A549 (cell line): ENCODE measurements around the gene GNRH2. TPM values are rescaled to one million over a fixed set of nuclear protein-coding genes. Genes with fewer than 3 reads are reported as not detected.
A peak's percentile ranks its signal among the peaks of the same experiment; 100 is the strongest.

ENCODE experiments used
- ATAC-seq, 2 experiments: fragments of 200-7000 bp in 1 of 2; fragments of >200 bp in 1 of 2; cut with Nextera tagmentation in 1 of 2; cut with Tn5 transposase in 1 of 2; 3 replicates each; pipeline versions ENCODE4 v1.8.0 to v1.9.1; 2018 to 2020; ENCODE audit warnings: mild to moderate bottlenecking in 1 of 2, moderate library complexity in 1 of 2
- CTCF ChIA-PET: fragments of 300-600 bp; sonication (Branson Sonifier 250); formaldehyde crosslinking; extraction: SDS; loops from one replicate; lab custom pipeline; 2021; ENCODE audit warnings: antibody characterized with exemption, inconsistent platforms; lab: Yijun Ruan, JAX
- POLR2A ChIA-PET: fragments of 350-600 bp; formaldehyde crosslinking; extraction: SDS; loops from one replicate; lab custom pipeline; 2021; ENCODE audit warnings: antibody characterized with exemption, inconsistent platforms; lab: Yijun Ruan, JAX
- DNase-seq, 2 experiments: peaks; one replicate each; pipeline versions ENCODE4 v3.0.0 to v3.0.0-alpha.2; 2011 to 2016; ENCODE audit warnings: low read depth in 1 of 2, low spot score in 1 of 2
- FAIRE-seq: peaks from 2 replicates; lab custom pipeline; 2011; peaks lifted over from hg19 to GRCh38; lab: Jason Lieb, UNC
- H3K27ac ChIP-seq, 2 experiments: fragments of >200 bp; sonication (Bioruptor Twin); formaldehyde crosslinking; 3 replicates each; pipeline ENCODE4 v1.5.1; 2016 to 2017
- H3K4me1 ChIP-seq: fragments of >200 bp; sonication (Bioruptor Twin); formaldehyde crosslinking; 3 replicates; pipeline ENCODE4 v1.6.1; 2016
- H3K4me2 ChIP-seq: fragments of >200 bp; sonication (Bioruptor Twin); formaldehyde crosslinking; 3 replicates; pipeline ENCODE4 v1.6.1; 2016
- H3K4me3 ChIP-seq: fragments of >200 bp; sonication (Bioruptor Twin); formaldehyde crosslinking; 3 replicates; pipeline ENCODE4 v1.5.1; 2016
- H3K9me3 ChIP-seq: fragments of >200 bp; sonication (Bioruptor Twin); formaldehyde crosslinking; 3 replicates; pipeline ENCODE4 v1.6.1; 2016
- ATOH8 ChIP-seq: fragments of 250-450 bp; sonication (Bioruptor Pico); IDR thresholded peaks from 2 replicates; pipeline ENCODE4 v1.5.0; 2020; ENCODE audit warnings: low read depth, mild to moderate bottlenecking, moderate library complexity
- CEBPB ChIP-seq, 2 experiments: fragments of >200 bp in 1 of 2; sonication (Bioruptor Twin) in 1 of 2; formaldehyde crosslinking in 1 of 2; IDR thresholded peaks; 2 replicates each; pipeline ENCODE4 v1.6.1; 2012 to 2016
- EHF ChIP-seq: fragments of 250-450 bp; sonication (Bioruptor Pico); IDR thresholded peaks from 2 replicates; pipeline ENCODE4 v1.5.0; 2020; ENCODE audit warnings: mild to moderate bottlenecking
- ESRRA ChIP-seq: fragments of 150-350 bp; IDR thresholded peaks from 2 replicates; pipeline ENCODE4 v1.6.1; 2014; ENCODE audit warnings: mild to moderate bottlenecking, low read length, borderline replicate concordance
- FOSB ChIP-seq: fragments of 250-450 bp; sonication (Bioruptor Pico); IDR thresholded peaks from 2 replicates; pipeline ENCODE4 v1.5.0; 2020; ENCODE audit warnings: mild to moderate bottlenecking, moderate library complexity
- FOXS1 ChIP-seq: fragments of 250-450 bp; sonication (Bioruptor Pico); IDR thresholded peaks from 2 replicates; pipeline ENCODE4 v1.5.0; 2020; ENCODE audit warnings: mild to moderate bottlenecking, moderate library complexity
- GATA3 ChIP-seq: IDR thresholded peaks from 2 replicates; pipeline ENCODE4 v1.6.1; 2012; ENCODE audit warnings: borderline replicate concordance
- HOXB5 ChIP-seq: fragments of 250-450 bp; sonication (Bioruptor Pico); IDR thresholded peaks from 2 replicates; pipeline ENCODE4 v1.5.0; 2020; ENCODE audit warnings: mild to moderate bottlenecking, moderate library complexity
- JUNB ChIP-seq: fragments of >200 bp; sonication (Bioruptor Twin); formaldehyde crosslinking; IDR thresholded peaks from 2 replicates; pipeline ENCODE4 v1.6.1; 2016
- KDM1A ChIP-seq: fragments of 200-600 bp; sonication (generic); IDR thresholded peaks from 2 replicates; pipeline ENCODE4 v1.6.1; 2016; ENCODE audit warnings: low read depth, mild to moderate bottlenecking
- MAFK ChIP-seq: fragments of 450-650 bp; IDR thresholded peaks from 2 replicates; pipeline ENCODE4 v1.6.1; 2014; ENCODE audit not compliant: partially characterized antibody
- MAZ ChIP-seq: fragments of 150-350 bp; IDR thresholded peaks from 2 replicates; pipeline ENCODE4 v1.6.1; 2014; ENCODE audit warnings: antibody characterized with exemption, low read depth, low read length, borderline replicate concordance
- NPAS2 ChIP-seq: fragments of 250-450 bp; sonication (Bioruptor Pico); IDR thresholded peaks from 2 replicates; pipeline ENCODE4 v1.8.0; 2022; ENCODE audit warnings: mild to moderate bottlenecking, moderate library complexity, borderline replicate concordance
- RAD21 ChIP-seq, 2 experiments: fragments of >200 bp in 1 of 2; sonication (Bioruptor Twin) in 1 of 2; formaldehyde crosslinking in 1 of 2; IDR thresholded peaks in 1 of 2; conservative IDR thresholded peaks in 1 of 2; 2 replicates in 1 of 2; 3 replicates in 1 of 2; pipeline ENCODE4 v1.6.1; 2012 to 2018; ENCODE audit warnings: inconsistent platforms in 1 of 2
- RARB ChIP-seq: fragments of 250-450 bp; sonication (Bioruptor Pico); IDR thresholded peaks from 2 replicates; pipeline ENCODE4 v1.8.0; 2021; ENCODE audit warnings: mild to moderate bottlenecking, moderate library complexity
- REST ChIP-seq: fragments of 200-600 bp; sonication (generic); IDR thresholded peaks from 2 replicates; pipeline ENCODE4 v1.6.1; 2016; ENCODE audit warnings: antibody characterized with exemption, mild to moderate bottlenecking, moderate library complexity
- RFX5 ChIP-seq: fragments of 450-650 bp; IDR thresholded peaks from 2 replicates; pipeline ENCODE4 v1.7.1; 2014; ENCODE audit warnings: antibody characterized with exemption, mild to moderate bottlenecking, moderate library complexity
- SREBF2 ChIP-seq: fragments of 450-650 bp; IDR thresholded peaks from 2 replicates; pipeline ENCODE4 v1.6.1; 2014; ENCODE audit warnings: mild to moderate bottlenecking, moderate library complexity
- TFCP2L1 ChIP-seq: fragments of 250-450 bp; sonication (Bioruptor Pico); IDR thresholded peaks from 2 replicates; pipeline ENCODE4 v1.5.0; 2021; ENCODE audit warnings: mild to moderate bottlenecking
- TP53 ChIP-seq: fragments of 250-450 bp; sonication (Bioruptor Pico); IDR thresholded peaks from 2 replicates; pipeline ENCODE4 v1.5.0; 2021; ENCODE audit warnings: mild to moderate bottlenecking, moderate library complexity
- ZC3H11A ChIP-seq: fragments of 450-650 bp; IDR thresholded peaks from 2 replicates; pipeline ENCODE4 v1.6.1; 2014; ENCODE audit warnings: antibody characterized with exemption, mild to moderate bottlenecking
- ZFP36 ChIP-seq: fragments of 450-650 bp; IDR thresholded peaks from 2 replicates; pipeline ENCODE4 v1.6.1; 2014; ENCODE audit warnings: borderline replicate concordance; ENCODE audit not compliant: partially characterized antibody
- ZNF302 ChIP-seq: fragments of 250-450 bp; sonication (Bioruptor Pico); IDR thresholded peaks from 2 replicates; pipeline ENCODE4 v1.9.0; 2021; ENCODE audit warnings: inconsistent platforms, mild to moderate bottlenecking, moderate library complexity
- WGBS: methylation state at CpG from one replicate; pipeline ENCODE4 v1.1.6; 2017; ENCODE audit errors: missing lambda C conversion rate; 5-methylcytosine and 5-hydroxymethylcytosine counted together
- polyA plus RNA-seq, 4 experiments: library from polyadenylated mRNA; depleted of rRNA in 3 of 4; stranded (reverse); fragments of >200 nt; fragmentation: RNase III in 1 of 4; extraction: RNeasy Plus Mini Kit Qiagen cat#74134 plus additional on column Dnase treatment in 1 of 4; gene quantifications; 2 replicates in 3 of 4; 3 replicates in 1 of 4; pipeline ENCODE4 v1.2.3, GENCODE V29; 2011 to 2017
- TF ChIP-seq, protein P1 (sequence below): fragments of 450-650 bp; IDR thresholded peaks from 2 replicates; pipeline ENCODE4 v1.6.1; 2014; ENCODE audit warnings: antibody characterized with exemption
- TF ChIP-seq, protein P2 (sequence below): IDR thresholded peaks from 2 replicates; pipeline ENCODE4 v1.6.1; 2012
- TF ChIP-seq, protein P3 (sequence below): IDR thresholded peaks from 2 replicates; pipeline ENCODE4 v1.6.1; 2012

The GNRH2 gene
- polyA plus RNA-seq, 2 of the 4 experiments (the other 2 are of a cell fraction) = 0.12 TPM; not detected in 1

DNA sequence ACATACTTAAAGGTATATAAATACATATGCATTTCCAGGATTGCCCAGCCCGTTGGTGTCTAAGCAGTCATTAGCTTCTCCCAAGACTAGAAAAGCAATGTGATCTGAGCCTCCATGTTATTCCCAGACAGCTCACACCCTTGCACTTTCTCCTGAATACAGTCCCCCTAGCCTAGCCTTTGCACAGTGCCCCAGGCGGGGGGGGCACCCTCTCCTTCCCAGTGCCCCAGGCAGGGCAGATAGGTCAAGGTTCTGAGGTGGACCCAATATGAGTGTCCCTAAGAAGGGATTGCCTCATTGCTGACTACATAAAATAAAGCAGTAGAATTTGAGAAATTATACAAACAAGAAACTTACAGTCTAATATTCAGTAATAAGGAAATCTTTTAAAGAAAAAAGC is 15.4 kb upstream of the GNRH2 start:
- FAIRE-seq (no peak), DNase-seq (no peak), ATAC-seq (no peak)
- 77% methylated on average over 2 of the region's 2 CpGs for WGBS
- Histone ChIP-seq H3K4me1 (no peaks in the 10 kb centered on the region), H3K4me3 (no peak overlapping the region), H3K27ac (no peak overlapping the region), H3K9me3 (no peaks in the 10 kb centered on the region), H3K4me2 (no peak overlapping the region)
- ChIA-PET CTCF (interaction anchor here (1.2 kb wide), 1 partner anchor 276 kb away, joined by 3 read pairs; no protein-coding TSS in a partner anchor), POLR2A (no interaction called here)
- TF ChIP-seq, protein P1, sequence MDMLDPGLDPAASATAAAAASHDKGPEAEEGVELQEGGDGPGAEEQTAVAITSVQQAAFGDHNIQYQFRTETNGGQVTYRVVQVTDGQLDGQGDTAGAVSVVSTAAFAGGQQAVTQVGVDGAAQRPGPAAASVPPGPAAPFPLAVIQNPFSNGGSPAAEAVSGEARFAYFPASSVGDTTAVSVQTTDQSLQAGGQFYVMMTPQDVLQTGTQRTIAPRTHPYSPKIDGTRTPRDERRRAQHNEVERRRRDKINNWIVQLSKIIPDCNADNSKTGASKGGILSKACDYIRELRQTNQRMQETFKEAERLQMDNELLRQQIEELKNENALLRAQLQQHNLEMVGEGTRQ = no peak
- TF ChIP-seq ZC3H11A (no peak), REST (no peak), KDM1A (no peak), SREBF2 (no peak)

DNA sequence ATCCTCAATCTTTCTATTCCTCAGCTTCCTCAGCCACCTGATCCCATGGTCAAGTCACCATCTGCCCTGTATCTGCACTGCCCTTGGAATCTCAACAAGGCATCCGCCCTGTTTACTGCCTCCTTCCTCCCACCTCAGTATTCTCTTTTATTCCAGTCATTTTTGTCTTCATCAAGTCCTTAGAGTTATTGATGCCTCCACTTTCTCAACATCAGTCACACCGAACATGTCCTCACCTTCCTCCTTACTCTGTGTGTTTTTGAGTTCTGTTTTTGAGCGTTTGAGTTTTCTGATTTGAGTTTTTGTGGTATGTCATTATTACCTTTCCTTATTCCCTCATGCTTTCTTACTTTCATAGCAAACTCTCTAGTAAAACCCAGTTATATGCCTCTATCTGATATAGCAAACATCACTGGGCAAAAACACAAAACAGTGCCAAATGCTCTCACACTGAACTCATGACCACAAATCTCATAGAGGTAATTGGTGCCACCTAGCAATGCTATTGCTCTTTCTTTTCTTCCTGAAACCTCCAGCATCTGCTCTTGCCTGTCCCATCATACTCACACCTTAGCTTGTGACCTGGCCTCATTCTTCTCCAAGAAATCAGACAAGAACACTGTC is 11.8 kb upstream of the GNRH2 start:
- DNase-seq (no peak), FAIRE-seq (peak; percentile 72), ATAC-seq (no peak)
- WGBS = 86% methylated on average over 3 of the region's 3 CpGs
- H3K27ac ChIP-seq = no peak overlapping the region
- H3K4me1 ChIP-seq = no peaks in the 10 kb centered on the region
- ChIA-PET CTCF (interaction anchor here (0.7 kb wide), 1 partner anchor 85 kb away, joined by 4 read pairs; no protein-coding TSS in a partner anchor), POLR2A (no interaction called here)
- no peak overlapping the region for H3K4me3 ChIP-seq
- no peaks in the 10 kb centered on the region for H3K9me3 ChIP-seq
- TF ChIP-seq RFX5 = no peak
- TF ChIP-seq ATOH8 (CRISPR knock-in tag) = no peak
- TF ChIP-seq HOXB5 = no peak
- no peak for TF ChIP-seq FOXS1 (CRISPR knock-in tag)
- no peak for TF ChIP-seq MAZ
- TF ChIP-seq EHF (CRISPR knock-in tag) = no peak
- TF ChIP-seq ZFP36 = no peak
- no peak for TF ChIP-seq JUNB
- no peak overlapping the region for H3K4me2 ChIP-seq

- ChIA-PET POLR2A (interaction anchor here (0.6 kb wide), 1 partner anchor 110 kb away, joined by 3 read pairs; no protein-coding TSS in a partner anchor), CTCF (interaction anchor here (0.6 to 0.7 kb wide), 2 partner anchors 21 to 1400 kb away, joined by 4 to 5 read pairs; no protein-coding TSS in a partner anchor)
- ATAC-seq (no peak), DNase-seq (no peak), FAIRE-seq (no peak)
- Histone ChIP-seq H3K9me3 (no peaks in the 10 kb centered on the region), H3K4me1 (no peaks in the 10 kb centered on the region), H3K4me3 (no peak overlapping the region), H3K27ac (no peak overlapping the region), H3K4me2 (no peak overlapping the region)
- WGBS = 94% methylated on average over 8 of the region's 8 CpGs
- TF ChIP-seq KDM1A = no peak
- no peak for TF ChIP-seq GATA3
- no peak for TF ChIP-seq TP53
- TF ChIP-seq, protein P2, sequence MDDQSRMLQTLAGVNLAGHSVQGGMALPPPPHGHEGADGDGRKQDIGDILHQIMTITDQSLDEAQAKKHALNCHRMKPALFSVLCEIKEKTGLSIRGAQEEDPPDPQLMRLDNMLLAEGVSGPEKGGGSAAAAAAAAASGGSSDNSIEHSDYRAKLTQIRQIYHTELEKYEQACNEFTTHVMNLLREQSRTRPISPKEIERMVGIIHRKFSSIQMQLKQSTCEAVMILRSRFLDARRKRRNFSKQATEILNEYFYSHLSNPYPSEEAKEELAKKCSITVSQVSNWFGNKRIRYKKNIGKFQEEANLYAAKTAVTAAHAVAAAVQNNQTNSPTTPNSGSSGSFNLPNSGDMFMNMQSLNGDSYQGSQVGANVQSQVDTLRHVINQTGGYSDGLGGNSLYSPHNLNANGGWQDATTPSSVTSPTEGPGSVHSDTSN = no peak
- TF ChIP-seq, protein P1 = no peak
- no peak for TF ChIP-seq TFCP2L1 (CRISPR knock-in tag)
- TF ChIP-seq ZNF302 (CRISPR knock-in tag) = no peak
- TF ChIP-seq, protein P3, sequence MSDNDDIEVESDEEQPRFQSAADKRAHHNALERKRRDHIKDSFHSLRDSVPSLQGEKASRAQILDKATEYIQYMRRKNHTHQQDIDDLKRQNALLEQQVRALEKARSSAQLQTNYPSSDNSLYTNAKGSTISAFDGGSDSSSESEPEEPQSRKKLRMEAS = no peak
- no peak for TF ChIP-seq FOSB (CRISPR knock-in tag)
- TF ChIP-seq RAD21 (conservative IDR thresholded peaks at IDR 0.05 in 1 of 2, IDR thresholded peaks at IDR 0.05 in 1 of 2) = no peak
- TF ChIP-seq MAFK = no peak
- TF ChIP-seq RARB = no peak
- no peak for TF ChIP-seq EHF (CRISPR knock-in tag)
- TF ChIP-seq NPAS2 = no peak
- no peak for TF ChIP-seq CEBPB (IDR thresholded peaks at IDR 0.05)
- TF ChIP-seq ESRRA = no peak
- no peak for TF ChIP-seq RFX5
Observed at GRCh38 chr20:3032624-3033023, 10.8 kb upstream of the GNRH2 start.
